Calu3 (cell line): ENCODE measurements around the gene NECAB3. TPM values are rescaled to one million over a fixed set of nuclear protein-coding genes. Genes with fewer than 3 reads are reported as not detected.

Source experiments
- BruUV-seq: library from RNA; stranded (reverse); fragments of 400-500 nt; replicated peaks from 2 replicates; lab custom pipeline; 2021; lab: Mats Ljungman, UMichigan
- CTCF ChIA-PET: fragments of 300-600 bp; sonication (Branson Sonifier 250); formaldehyde crosslinking; loops from one replicate; lab custom pipeline; 2022; ENCODE audit warnings: antibody characterized with exemption; lab: Charles Lee
- DNase-seq: peaks from one replicate; pipeline ENCODE4 v3.0.0; 2022
- H3K27ac Mint-ChIP-seq: one replicate; pipeline ENCODE4 v1.8.0; 2022; ENCODE audit warnings: mixed read lengths; ENCODE audit not compliant: unreplicated experiment
- H3K27me3 Mint-ChIP-seq: one replicate; pipeline ENCODE4 v1.8.0; 2022; ENCODE audit warnings: mixed read lengths; ENCODE audit not compliant: unreplicated experiment
- H3K36me3 Mint-ChIP-seq: one replicate; pipeline ENCODE4 v1.8.0; 2022; ENCODE audit warnings: mild to moderate bottlenecking, moderate library complexity, mixed read lengths; ENCODE audit not compliant: insufficient read depth, unreplicated experiment
- H3K4me1 Mint-ChIP-seq: one replicate; pipeline ENCODE4 v1.8.0; 2022; ENCODE audit warnings: mild to moderate bottlenecking, low read depth, mixed read lengths; ENCODE audit not compliant: unreplicated experiment
- H3K4me3 Mint-ChIP-seq: one replicate; pipeline ENCODE4 v1.8.0; 2022; ENCODE audit warnings: mild to moderate bottlenecking, low read depth, moderate library complexity, mixed read lengths; ENCODE audit not compliant: unreplicated experiment
- H3K9me3 Mint-ChIP-seq: one replicate; pipeline ENCODE4 v1.8.0; 2022; ENCODE audit warnings: low read depth, mixed read lengths; ENCODE audit not compliant: unreplicated experiment
- CTCF ChIP-seq: fragments of 200-600 bp; IDR thresholded peaks from one replicate; pipeline ENCODE4 v1.8.0; 2022; ENCODE audit warnings: antibody characterized with exemption; ENCODE audit not compliant: unreplicated experiment
- intact Hi-C: fragments of 100-400 bp; cut with micrococcal nuclease; formaldehyde crosslinking; loops from one replicate; pipeline ENCODE4 v1.10.0; 2022; ENCODE audit not compliant: unreplicated experiment
- total RNA-seq: library from RNA; stranded (reverse); gene quantifications from 2 replicates; pipeline ENCODE4 v1.2.3, GENCODE V29; 2022

NECAB3 gene
- total RNA-seq, 1 experiment from 2014 or later, result 80.8 TPM

- BruUV-seq, result no TSS peak
- H3K27me3 Mint-ChIP-seq, result no peaks in the 10 kb centered on the region
- no peaks in the 10 kb centered on the region for H3K9me3 Mint-ChIP-seq
- no peak for TF ChIP-seq CTCF
- CTCF ChIA-PET, result interaction anchor here (0.6 kb wide), 1 partner anchor 267 kb away, joined by 3 read pairs; no protein-coding TSS in a partner anchor
- no peak for DNase-seq
- H3K27ac Mint-ChIP-seq, result no peak overlapping the region
- intact Hi-C loops, result no loop called here
- H3K36me3 Mint-ChIP-seq, result peaks cover 59% of the 10 kb centered on the region
- no peak overlapping the region for H3K4me3 Mint-ChIP-seq
- peaks cover 30% of the 10 kb centered on the region for H3K4me1 Mint-ChIP-seq
Measured at GRCh38 chr20:33670715-33671499, 3.3 kb downstream of the NECAB3 start.

- peaks cover 60% of the 10 kb centered on the region for H3K36me3 Mint-ChIP-seq
- CTCF ChIA-PET, result no interaction called here
- no peak overlapping the region for H3K4me3 Mint-ChIP-seq
- BruUV-seq, result no TSS peak
- intact Hi-C loops, result loop anchor here (5.0 to 10.0 kb wide), 3 partner anchors 62 to 445 kb away; partner anchors contain the start of genes CDK5RAP1, EIF2S2 and ZNF341
- H3K27me3 Mint-ChIP-seq, result no peaks in the 10 kb centered on the region
- H3K27ac Mint-ChIP-seq, result no peak overlapping the region
- TF ChIP-seq CTCF, result no peak
- no peaks in the 10 kb centered on the region for H3K9me3 Mint-ChIP-seq
- H3K4me1 Mint-ChIP-seq, result peaks cover 34% of the 10 kb centered on the region
- DNase-seq, result no peak
Measured at GRCh38 chr20:33669873-33670640, 4.2 kb downstream of the NECAB3 start.

GRCh38 chr20:33669224-33669623 lies 5.0 kb downstream of the NECAB3 start:
- no peak for TF ChIP-seq CTCF
- H3K27me3 Mint-ChIP-seq, result no peaks in the 10 kb centered on the region
- H3K27ac Mint-ChIP-seq, result no peak overlapping the region
- no peak for DNase-seq
- intact Hi-C loops, result loop anchor here (5.0 to 10.0 kb wide), 3 partner anchors 63 to 446 kb away; partner anchors contain the start of genes CDK5RAP1, EIF2S2 and ZNF341
- BruUV-seq, result no TSS peak
- peaks cover 38% of the 10 kb centered on the region for H3K4me1 Mint-ChIP-seq
- peaks cover 63% of the 10 kb centered on the region for H3K36me3 Mint-ChIP-seq
- H3K9me3 Mint-ChIP-seq, result no peaks in the 10 kb centered on the region
- H3K4me3 Mint-ChIP-seq, result no peak overlapping the region
- CTCF ChIA-PET, result interaction anchor here (2.1 to 3.4 kb wide), 2 partner anchors 16 to 212 kb away, joined by 11 to 13 read pairs; no protein-coding TSS in a partner anchor

- no peak for DNase-seq
- TSS peak; percentile 35 for BruUV-seq
- Mint-ChIP-seq H3K27me3 (no peaks in the 10 kb centered on the region), H3K4me3 (peak overlapping the region; percentile 77), H3K9me3 (no peaks in the 10 kb centered on the region), H3K36me3 (peaks cover 63% of the 10 kb centered on the region), H3K27ac (peak overlapping the region; percentile 37), H3K4me1 (peaks cover 41% of the 10 kb centered on the region)
- intact Hi-C loops, result loop anchor here (1.0 to 10.0 kb wide), 4 partner anchors 64 to 446 kb away; partner anchors contain the start of genes CDK5RAP1, EIF2S2 and ZNF341
- TF ChIP-seq CTCF, result no peak
- CTCF ChIA-PET, result interaction anchor here (0.6 to 3.4 kb wide), 16 partner anchors 10 to 406 kb away, joined by 3 to 47 read pairs (median 4); partner anchors contain the start of genes CBFA2T2 and CDK5RAP1
Measured at GRCh38 chr20:33668466-33669155, 5.6 kb downstream of the NECAB3 start.
